PC-3 (cell line): ENCODE measurements around the gene GJD3. TPM values are rescaled to one million over a fixed set of nuclear protein-coding genes. Genes with fewer than 3 reads are reported as not detected.
"Not testable (repeated sequence)": the region's sequence is repeated elsewhere in the genome, so short reads cannot be mapped to it uniquely, and the experiment has no call there.

ENCODE experiments used
- ATAC-seq: fragments of 200-7000 bp; cut with Tn5 transposase; 2 replicates; pipeline ENCODE4 v1.9.1; 2020; ENCODE audit warnings: mild to moderate bottlenecking, moderate library complexity
- BruUV-seq: library from RNA; stranded (reverse); fragments of 400-500 nt; replicated peaks from 2 replicates; lab custom pipeline; 2021; lab: Mats Ljungman, UMichigan
- CTCF ChIA-PET: fragments of 300-600 bp; sonication (Branson Sonifier 250); formaldehyde crosslinking; loops from one replicate; lab custom pipeline; 2022; ENCODE audit warnings: antibody characterized with exemption; lab: Charles Lee
- POLR2A ChIA-PET: fragments of 300-600 bp; sonication (Branson Sonifier 250); formaldehyde crosslinking; loops from one replicate; lab custom pipeline; 2022; ENCODE audit warnings: antibody characterized with exemption; ENCODE audit not compliant: unreplicated experiment; lab: Charles Lee
- DNase-seq: peaks from one replicate; pipeline ENCODE4 v3.0.0-alpha.2; 2015
- H2AFZ ChIP-seq: fragments of 300-600 bp; sonication (generic); 2 replicates; pipeline ENCODE4 v1.6.0; 2016; ENCODE audit warnings: antibody characterized with exemption, low read length
- H3F3A ChIP-seq: fragments of 300-600 bp; sonication (generic); one replicate; pipeline ENCODE4 v1.6.0; 2017; ENCODE audit warnings: antibody characterized with exemption, low read length, control low read depth, mild to moderate bottlenecking; ENCODE audit not compliant: unreplicated experiment
- H3K27ac ChIP-seq: fragments of 300-600 bp; sonication (generic); 2 replicates; pipeline ENCODE4 v1.5.1; 2016; ENCODE audit warnings: mild to moderate bottlenecking, low read length
- H3K27me3 ChIP-seq: fragments of 300-600 bp; sonication (generic); 2 replicates; pipeline ENCODE4 v1.6.1; 2016; ENCODE audit warnings: low read length, mixed read lengths
- H3K36me3 ChIP-seq: fragments of 300-600 bp; sonication (generic); 2 replicates; pipeline ENCODE4 v1.6.1; 2016; ENCODE audit warnings: low read depth, mixed run types, low read length, mixed read lengths
- H3K4me1 ChIP-seq: fragments of 300-600 bp; sonication (generic); 2 replicates; pipeline ENCODE4 v1.5.1; 2016; ENCODE audit warnings: low read length; ENCODE audit not compliant: insufficient read depth
- H3K4me2 ChIP-seq: fragments of 300-600 bp; sonication (generic); 2 replicates; pipeline ENCODE4 v1.6.0; 2016; ENCODE audit warnings: low read length
- H3K4me3 ChIP-seq: fragments of 300-600 bp; sonication (generic); 2 replicates; pipeline ENCODE4 v1.5.1; 2016; ENCODE audit warnings: mild to moderate bottlenecking, low read length, mixed read lengths
- H3K79me2 ChIP-seq: fragments of 300-600 bp; sonication (generic); 2 replicates; pipeline ENCODE4 v1.6.1; 2017; ENCODE audit warnings: low read length, mixed read lengths
- H3K9ac ChIP-seq: fragments of 300-600 bp; sonication (generic); 2 replicates; pipeline ENCODE4 v1.6.0; 2016; ENCODE audit warnings: mild to moderate bottlenecking, low read length
- H3K9me2 ChIP-seq: fragments of 300-600 bp; sonication (generic); replicated peaks from 2 replicates; pipeline ENCODE4 v1.6.1; 2016; ENCODE audit warnings: mixed run types, low read length, mixed read lengths
- H3K9me3 ChIP-seq: fragments of 300-600 bp; sonication (generic); 2 replicates; pipeline ENCODE4 v1.6.1; 2016; ENCODE audit warnings: low read length, mixed read lengths
- H4K20me1 ChIP-seq: fragments of 300-600 bp; sonication (generic); 2 replicates; pipeline ENCODE4 v1.6.1; 2016; ENCODE audit warnings: low read length, mixed read lengths
- CTCF ChIP-seq: fragments of 300-600 bp; sonication (generic); conservative IDR thresholded peaks from 2 replicates; pipeline ENCODE4 v1.5.1; 2017; ENCODE audit warnings: antibody characterized with exemption, low read depth, mild to moderate bottlenecking, low read length
- EZH2 ChIP-seq: fragments of 300-600 bp; sonication (generic); IDR thresholded peaks from one replicate; pipeline ENCODE4 v1.6.1; 2017; ENCODE audit warnings: antibody characterized with exemption, mild to moderate bottlenecking, low read length; ENCODE audit not compliant: unreplicated experiment
- EZH2phosphoT487 ChIP-seq: fragments of 300-600 bp; sonication (generic); IDR thresholded peaks from 2 replicates; pipeline ENCODE4 v1.6.1; 2018; ENCODE audit warnings: mild to moderate bottlenecking, antibody characterized with exemption, low read length, borderline replicate concordance
- intact Hi-C: fragments of 100-400 bp; cut with micrococcal nuclease; formaldehyde crosslinking; loops from 2 replicates; pipeline ENCODE4 v1.9.0; 2023
- total RNA-seq: library from RNA; depleted of rRNA; stranded (reverse); fragments of >200 nt; gene quantifications from 2 replicates; pipeline ENCODE4 v1.2.3, GENCODE V29; 2014

Gene GJD3
- total RNA-seq, 1 experiment from 2014 or later: not detected

- Histone ChIP-seq H3K36me3 (no peaks in the 10 kb centered on the region), H3K9me3 (no peaks in the 10 kb centered on the region), H3K9ac (no peak overlapping the region), H4K20me1 (no peaks in the 10 kb centered on the region), H3K4me2 (no peak overlapping the region), H3K9me2 (no peaks in the 10 kb centered on the region), H3K4me3 (no peak overlapping the region), H3K27ac (no peak overlapping the region), H3K4me1 (no peaks in the 10 kb centered on the region), H2AFZ (no peak overlapping the region), H3F3A (no peaks in the 10 kb centered on the region), H3K27me3 (no peaks in the 10 kb centered on the region), H3K79me2 (no peaks in the 10 kb centered on the region)
- intact Hi-C loops: no loop called here
- no TSS peak for BruUV-seq
- ATAC-seq: no peak
- no peak for DNase-seq
- POLR2A ChIA-PET: no interaction called here
- TF ChIP-seq EZH2phosphoT487 (no peak), EZH2 (no peak), CTCF (no peak)
- CTCF ChIA-PET: no interaction called here
These were observed 10.4 kb upstream of the GJD3 start for GRCh38 chr17:40374821-40375498.

GRCh38 chr17:40373999-40374398 lies 9.5 kb upstream of the GJD3 start:
- intact Hi-C loops: no loop called here
- no peaks in the 10 kb centered on the region for H3K36me3 ChIP-seq
- TF ChIP-seq EZH2 (no peak), EZH2phosphoT487 (no peak), CTCF (no peak)
- POLR2A ChIA-PET: no interaction called here
- no peak overlapping the region for H3K4me3 ChIP-seq
- no peaks in the 10 kb centered on the region for H3K79me2 ChIP-seq
- H3K4me1 ChIP-seq: no peaks in the 10 kb centered on the region
- no peaks in the 10 kb centered on the region for H3F3A ChIP-seq
- DNase-seq (no peak), ATAC-seq (no peak)
- H3K9me2 ChIP-seq: no peaks in the 10 kb centered on the region
- no peaks in the 10 kb centered on the region for H4K20me1 ChIP-seq
- H3K9ac ChIP-seq: no peak overlapping the region
- no peaks in the 10 kb centered on the region for H3K27me3 ChIP-seq
- BruUV-seq: no TSS peak
- H3K9me3 ChIP-seq: no peaks in the 10 kb centered on the region
- CTCF ChIA-PET: no interaction called here
- H3K27ac ChIP-seq: no peak overlapping the region
- no peak overlapping the region for H3K4me2 ChIP-seq
- no peak overlapping the region for H2AFZ ChIP-seq

- no peak for TF ChIP-seq CTCF
- TF ChIP-seq EZH2: no peak
- no peak for TF ChIP-seq EZH2phosphoT487
- Histone ChIP-seq H3K4me2 (no peak overlapping the region), H2AFZ (no peak overlapping the region), H3K4me3 (no peak overlapping the region), H3K4me1 (no peaks in the 10 kb centered on the region), H3K79me2 (no peaks in the 10 kb centered on the region), H3K9me3 (no peaks in the 10 kb centered on the region), H3K36me3 (no peaks in the 10 kb centered on the region), H3K27ac (no peak overlapping the region), H3K9me2 (no peaks in the 10 kb centered on the region), H3F3A (no peaks in the 10 kb centered on the region), H3K27me3 (no peaks in the 10 kb centered on the region), H4K20me1 (no peaks in the 10 kb centered on the region), H3K9ac (no peak overlapping the region)
- intact Hi-C loops: no loop called here
- ChIA-PET CTCF (no interaction called here), POLR2A (no interaction called here)
- no TSS peak for BruUV-seq
- DNase-seq (no peak), ATAC-seq (no peak)
These were observed 8.8 kb upstream of the GJD3 start for GRCh38 chr17:40373324-40373723.

- H3K4me1 ChIP-seq, H3F3A ChIP-seq, H3K9ac ChIP-seq, H3K4me3 ChIP-seq, H3K9me2 ChIP-seq, intact Hi-C loops, DNase-seq, H3K27me3 ChIP-seq, H3K79me2 ChIP-seq, H4K20me1 ChIP-seq, H2AFZ ChIP-seq, H3K36me3 ChIP-seq, H3K4me2 ChIP-seq, POLR2A ChIA-PET, CTCF ChIA-PET, H3K27ac ChIP-seq, ATAC-seq, H3K9me3 ChIP-seq, BruUV-seq: not testable (repeated sequence)
These were observed 8.1 kb upstream of the GJD3 start for GRCh38 chr17:40372644-40373043.
